DOHH2 (cell line): ENCODE measurements around the gene TMEM243.

Source experiments
- CTCF ChIP-seq: fragments of 200-600 bp; sonication (generic); IDR thresholded peaks from one replicate; pipeline ENCODE4 v1.5.1; 2014; ENCODE audit warnings: antibody characterized with exemption, mild to moderate bottlenecking, low read depth, low read length; ENCODE audit not compliant: poor library complexity, severe bottlenecking
- EZH2phosphoT487 ChIP-seq: fragments of 200-600 bp; sonication (generic); IDR thresholded peaks from 2 replicates; pipeline ENCODE4 v1.6.1; 2017; ENCODE audit warnings: borderline replicate concordance, mild to moderate bottlenecking, antibody characterized with exemption, low read length, moderate library complexity, mixed read lengths

GRCh38 chr7:87223666-87224065 is 4.1 kb upstream of the TMEM243 start:
- TF ChIP-seq CTCF (no peak), EZH2phosphoT487 (no peak)
